B cell (primary cell): ENCODE results near the gene ESRRA.

Experiments used
- CTCF ChIP-seq: fragments of 200-600 bp; IDR thresholded peaks from one replicate; pipeline ENCODE4 v1.8.0; 2022; ENCODE audit warnings: antibody characterized with exemption, mild to moderate bottlenecking
- EZH2 ChIP-seq: IDR thresholded peaks from 2 replicates; pipeline ENCODE4 v1.6.1; 2012; ENCODE audit warnings: borderline replicate concordance, low read depth, mild to moderate bottlenecking, moderate library complexity, low read length; ENCODE audit not compliant: insufficient read depth, poor library complexity, severe bottlenecking

- peak; percentile 89 for TF ChIP-seq CTCF
- TF ChIP-seq EZH2, result no peak
Observed at GRCh38 chr11:64304316-64305072, 830 bp upstream of the ESRRA start.
